IPS DF 6.9 (cell line): ENCODE measurements around the gene CEP83.

Experiments
- DNase-seq: peaks from one replicate; pipeline ENCODE4 v3.0.0-alpha.2; 2013; ENCODE audit warnings: low read depth, low spot score
- H3K27ac ChIP-seq: one replicate; pipeline ENCODE4 v1.5.1; 2013; ENCODE audit warnings: low read length, control low read depth
- H3K27me3 ChIP-seq: 2 replicates; pipeline ENCODE4 v1.6.1; 2013; ENCODE audit warnings: mild to moderate bottlenecking, low read length; ENCODE audit not compliant: control insufficient read depth, insufficient read depth
- H3K36me3 ChIP-seq: 2 replicates; pipeline ENCODE4 v1.6.1; 2013; ENCODE audit warnings: low read length; ENCODE audit not compliant: control insufficient read depth, insufficient read depth
- H3K4me1 ChIP-seq: 2 replicates; pipeline ENCODE4 v1.6.1; 2013; ENCODE audit warnings: low read length; ENCODE audit not compliant: control insufficient read depth, insufficient read depth
- H3K4me3 ChIP-seq: 2 replicates; pipeline ENCODE4 v1.5.1; 2013; ENCODE audit warnings: mild to moderate bottlenecking, low read length
- H3K9me3 ChIP-seq: 2 replicates; pipeline ENCODE4 v1.6.1; 2013; ENCODE audit warnings: low read length, inconsistent platforms; ENCODE audit not compliant: control insufficient read depth, insufficient read depth
- WGBS: extraction: QIAGEN DNeasy Blood & Tissue Kit; methylation state at CpG from one replicate; pipeline ENCODE4 v1.1.7; 2013; ENCODE audit warnings: mixed read lengths, missing lambda C conversion rate; ENCODE audit not compliant: insufficient read length, insufficient coverage; 5-methylcytosine and 5-hydroxymethylcytosine counted together

The CEP83 gene

DNA sequence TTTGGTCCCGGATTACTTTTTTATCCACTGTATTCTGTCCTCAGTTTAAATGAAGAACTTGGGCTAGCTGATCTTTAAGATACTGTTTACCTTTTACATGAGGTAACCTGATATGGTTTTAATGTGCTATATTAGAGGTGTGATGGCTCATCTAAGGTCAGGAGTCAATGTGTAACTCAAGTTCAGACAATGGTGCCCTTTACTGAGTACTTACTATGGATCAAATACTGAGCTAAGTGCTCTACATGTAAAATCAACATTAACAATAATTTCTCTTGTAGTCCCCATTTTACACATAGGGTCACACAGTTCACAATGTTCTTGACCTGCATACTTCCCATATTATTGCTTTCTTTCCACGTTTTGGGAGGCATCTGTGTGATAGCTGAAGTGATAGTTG lies 79.2 kb downstream of the CEP83 start:
- no CpG with 5 or more reads among the region's 2 CpGs for WGBS
- Histone ChIP-seq H3K9me3 (no peaks in the 10 kb centered on the region), H3K4me1 (no peaks in the 10 kb centered on the region), H3K27me3 (no peaks in the 10 kb centered on the region), H3K36me3 (peaks cover 2% of the 10 kb centered on the region; the same call in 1 of the 2 replicates), H3K27ac (no peak overlapping the region), H3K4me3 (no peak overlapping the region)
- DNase-seq: no peak

- H3K4me1 ChIP-seq: no peaks in the 10 kb centered on the region
- DNase-seq: no peak
- no peaks in the 10 kb centered on the region for H3K9me3 ChIP-seq
- no peaks in the 10 kb centered on the region for H3K36me3 ChIP-seq
- no peak overlapping the region for H3K27ac ChIP-seq
- H3K27me3 ChIP-seq: no peaks in the 10 kb centered on the region
- no peak overlapping the region for H3K4me3 ChIP-seq
- WGBS: 100% methylated on average over 1 of the region's 3 CpGs
Measured at GRCh38 chr12:94379479-94380113, 80.1 kb downstream of the CEP83 start.

DNA sequence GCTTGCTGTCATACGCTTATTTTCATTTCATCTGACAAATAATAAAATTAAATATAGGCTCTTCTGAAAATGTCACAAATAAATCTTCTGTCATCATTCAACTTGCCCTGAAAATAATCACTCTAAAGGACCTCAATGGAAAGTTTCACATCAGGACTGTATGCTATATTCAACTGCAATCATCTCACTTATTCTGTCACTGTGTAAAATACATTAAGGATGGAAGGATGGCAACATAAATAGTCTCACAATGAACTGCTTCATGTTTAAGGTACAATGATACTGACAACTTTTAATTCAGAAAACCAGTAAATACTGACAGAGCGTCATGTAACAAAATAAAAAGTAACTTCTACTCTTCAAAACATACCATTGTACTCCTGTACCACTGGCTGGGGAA lies 82.1 kb downstream of the CEP83 start:
- WGBS: no CpG with 5 or more reads among the region's 2 CpGs

GRCh38 chr12:94374124-94374523 lies 85.5 kb downstream of the CEP83 start:
- WGBS: no CpG with 5 or more reads among the region's 2 CpGs
- Histone ChIP-seq H3K27me3 (no peaks in the 10 kb centered on the region), H3K36me3 (no peaks in the 10 kb centered on the region)

More for the DNA sequence above, 82.1 kb downstream of the CEP83 start:
- Histone ChIP-seq H3K9me3 (no peaks in the 10 kb centered on the region), H3K4me1 (no peaks in the 10 kb centered on the region), H3K36me3 (no peaks in the 10 kb centered on the region), H3K4me3 (no peak overlapping the region), H3K27ac (no peak overlapping the region), H3K27me3 (no peaks in the 10 kb centered on the region)
- no peak for DNase-seq

GRCh38 chr12:94372461-94372860 lies 87.2 kb downstream of the CEP83 start:
- no CpG with 5 or more reads among the region's 2 CpGs for WGBS
- no peaks in the 10 kb centered on the region for H3K9me3 ChIP-seq
- H3K4me3 ChIP-seq: no peak overlapping the region
- H3K27me3 ChIP-seq: no peaks in the 10 kb centered on the region
- H3K36me3 ChIP-seq: no peaks in the 10 kb centered on the region
- H3K4me1 ChIP-seq: no peaks in the 10 kb centered on the region
- DNase-seq: no peak
- no peak overlapping the region for H3K27ac ChIP-seq

More at GRCh38 chr12:94374124-94374523, 85.5 kb downstream of the CEP83 start:
- Histone ChIP-seq H3K4me1 (no peaks in the 10 kb centered on the region), H3K27ac (no peak overlapping the region), H3K9me3 (no peaks in the 10 kb centered on the region), H3K4me3 (no peak overlapping the region)
- no peak for DNase-seq

DNA sequence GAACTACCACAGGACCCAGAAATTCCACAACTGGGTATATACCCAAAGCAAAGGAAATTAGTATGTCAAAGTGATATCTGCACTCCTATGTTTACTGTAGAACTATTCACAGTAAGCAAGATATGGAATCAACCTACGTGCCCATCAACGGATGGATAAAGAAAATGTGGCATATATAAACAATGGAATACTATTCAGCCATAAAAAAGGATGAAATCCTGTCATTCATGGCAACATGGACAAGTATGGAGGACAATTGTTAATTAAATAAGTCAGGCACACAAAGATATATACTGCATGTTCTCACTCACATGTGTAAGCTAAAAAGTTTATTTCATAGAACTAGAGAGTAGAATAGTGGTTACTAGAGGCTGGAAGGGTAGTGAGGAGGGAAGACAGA lies 97.0 kb downstream of the CEP83 start:
- Histone ChIP-seq H3K27ac (no peak overlapping the region), H3K9me3 (peaks cover 1% of the 10 kb centered on the region; the same call in 1 of the 2 replicates), H3K4me3 (no peak overlapping the region), H3K4me1 (no peaks in the 10 kb centered on the region), H3K36me3 (no peaks in the 10 kb centered on the region), H3K27me3 (no peaks in the 10 kb centered on the region)
- WGBS: no CpG with 5 or more reads among the region's 2 CpGs
- DNase-seq: no peak

GRCh38 chr12:94359761-94360160 lies 99.9 kb downstream of the CEP83 start:
- WGBS: no CpG with 5 or more reads among the region's 5 CpGs
- no peaks in the 10 kb centered on the region for H3K4me1 ChIP-seq

DNA sequence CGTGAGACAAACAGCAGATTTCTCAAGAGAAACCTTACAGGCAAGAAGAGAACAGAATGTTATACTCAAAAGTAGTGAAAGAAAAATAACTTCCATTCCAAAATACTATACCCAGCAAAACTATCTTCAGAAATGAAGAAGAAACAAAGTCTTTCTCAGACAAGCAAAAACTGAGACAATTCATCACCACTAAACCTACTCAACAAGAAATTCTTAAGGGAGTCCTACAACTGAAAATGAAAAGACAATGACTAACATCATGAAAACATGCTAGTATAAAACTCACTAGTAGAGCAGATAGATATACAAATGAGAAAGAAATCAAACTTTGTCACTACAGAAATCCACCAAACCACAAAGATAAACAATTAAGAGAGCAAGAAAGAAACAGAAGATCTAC lies 106.5 kb downstream of the CEP83 start:
- no peaks in the 10 kb centered on the region for H3K27me3 ChIP-seq
- H3K27ac ChIP-seq: no peak overlapping the region
- H3K9me3 ChIP-seq: no peaks in the 10 kb centered on the region
- no peak overlapping the region for H3K4me3 ChIP-seq
- no peaks in the 10 kb centered on the region for H3K4me1 ChIP-seq
- DNase-seq: no peak
- WGBS: no CpG with 5 or more reads among the region's 1 CpG
- no peaks in the 10 kb centered on the region for H3K36me3 ChIP-seq

More at GRCh38 chr12:94359761-94360160, 99.9 kb downstream of the CEP83 start:
- H3K4me3 ChIP-seq: no peak overlapping the region
- DNase-seq: no peak
- no peaks in the 10 kb centered on the region for H3K36me3 ChIP-seq
- no peak overlapping the region for H3K27ac ChIP-seq
- H3K9me3 ChIP-seq: peaks cover 1% of the 10 kb centered on the region; the same call in 1 of the 2 replicates
- H3K27me3 ChIP-seq: no peaks in the 10 kb centered on the region

GRCh38 chr12:94340573-94340972 lies 119.1 kb downstream of the CEP83 start:
- no CpG with 5 or more reads among the region's 6 CpGs for WGBS
- Histone ChIP-seq H3K27me3 (no peaks in the 10 kb centered on the region), H3K9me3 (no peaks in the 10 kb centered on the region), H3K4me1 (no peaks in the 10 kb centered on the region), H3K36me3 (no peaks in the 10 kb centered on the region), H3K4me3 (no peak overlapping the region), H3K27ac (no peak overlapping the region)
- no peak for DNase-seq

DNA sequence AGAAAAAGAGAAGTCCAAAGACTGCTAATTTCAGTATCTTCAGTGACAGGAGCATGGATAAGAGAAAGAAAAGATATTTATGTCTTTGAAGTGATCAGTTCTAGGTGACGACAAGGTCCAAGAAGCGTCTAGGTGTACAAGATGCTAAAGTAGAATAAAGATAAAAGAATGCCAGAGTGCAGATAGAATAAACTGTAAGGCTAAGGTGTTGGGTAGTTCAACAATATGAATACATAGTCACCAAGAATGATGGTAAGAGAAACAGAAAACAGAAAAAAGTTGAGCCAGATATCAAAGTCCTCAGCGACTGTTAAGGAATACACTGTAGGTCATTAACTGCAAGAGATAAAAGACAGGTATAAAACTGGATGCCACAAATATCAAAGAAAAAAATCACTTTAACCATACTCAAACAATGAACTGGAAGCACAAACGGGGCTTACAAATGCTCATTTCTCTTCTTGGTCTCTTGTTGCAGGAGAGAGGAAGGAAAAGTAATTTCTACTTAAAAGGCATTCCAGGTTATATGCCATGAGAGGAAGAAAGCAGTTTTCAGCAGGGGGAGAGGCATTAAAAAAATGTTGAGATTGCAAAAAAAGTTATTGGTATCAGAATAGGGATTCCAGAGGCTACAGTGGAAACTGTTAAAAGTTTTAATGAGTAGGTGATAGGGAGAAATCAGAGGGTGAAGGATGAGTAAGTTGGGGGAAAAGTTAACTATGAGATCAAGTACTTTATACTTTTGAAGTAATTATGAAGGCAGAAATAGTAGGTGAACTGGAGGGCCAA lies 121.5 kb downstream of the CEP83 start:
- Histone ChIP-seq H3K27ac (no peak overlapping the region), H3K4me3 (no peak overlapping the region), H3K9me3 (no peaks in the 10 kb centered on the region), H3K27me3 (no peaks in the 10 kb centered on the region), H3K4me1 (no peaks in the 10 kb centered on the region), H3K36me3 (no peaks in the 10 kb centered on the region)
- no peak for DNase-seq
- no CpG with 5 or more reads among the region's 4 CpGs for WGBS
